ENCODE results near the gene NR3C2.

DNA sequence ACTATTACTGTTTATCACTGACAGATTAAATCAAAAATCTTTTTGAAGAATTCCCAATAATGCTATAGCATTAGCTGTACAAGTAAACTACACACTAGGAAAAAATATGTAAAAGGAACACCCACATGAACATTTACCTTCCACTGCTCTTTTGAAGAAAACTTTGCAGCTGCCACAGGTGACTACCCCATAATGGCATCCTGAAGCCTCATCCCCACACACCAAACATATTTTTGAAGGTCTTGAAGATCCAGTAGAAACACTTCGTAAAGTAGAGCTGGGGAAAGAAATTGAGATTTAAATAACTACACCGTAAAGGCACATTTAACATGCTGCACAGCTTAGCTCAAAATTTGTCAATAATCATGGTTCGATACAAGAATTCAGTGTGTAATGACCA is 182.4 kb downstream of the NR3C2 start:
- TF ChIP-seq, protein P1, sequence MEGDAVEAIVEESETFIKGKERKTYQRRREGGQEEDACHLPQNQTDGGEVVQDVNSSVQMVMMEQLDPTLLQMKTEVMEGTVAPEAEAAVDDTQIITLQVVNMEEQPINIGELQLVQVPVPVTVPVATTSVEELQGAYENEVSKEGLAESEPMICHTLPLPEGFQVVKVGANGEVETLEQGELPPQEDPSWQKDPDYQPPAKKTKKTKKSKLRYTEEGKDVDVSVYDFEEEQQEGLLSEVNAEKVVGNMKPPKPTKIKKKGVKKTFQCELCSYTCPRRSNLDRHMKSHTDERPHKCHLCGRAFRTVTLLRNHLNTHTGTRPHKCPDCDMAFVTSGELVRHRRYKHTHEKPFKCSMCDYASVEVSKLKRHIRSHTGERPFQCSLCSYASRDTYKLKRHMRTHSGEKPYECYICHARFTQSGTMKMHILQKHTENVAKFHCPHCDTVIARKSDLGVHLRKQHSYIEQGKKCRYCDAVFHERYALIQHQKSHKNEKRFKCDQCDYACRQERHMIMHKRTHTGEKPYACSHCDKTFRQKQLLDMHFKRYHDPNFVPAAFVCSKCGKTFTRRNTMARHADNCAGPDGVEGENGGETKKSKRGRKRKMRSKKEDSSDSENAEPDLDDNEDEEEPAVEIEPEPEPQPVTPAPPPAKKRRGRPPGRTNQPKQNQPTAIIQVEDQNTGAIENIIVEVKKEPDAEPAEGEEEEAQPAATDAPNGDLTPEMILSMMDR (IDR thresholded peaks at IDR 0.05), result no peak
- no peak for TF ChIP-seq POLR2A (IDR thresholded peaks at IDR 0.05)

All from prostate gland (tissue), 2 donors.